OCI-LY7 (cell line): ENCODE measurements around the gene DOLK.

ENCODE experiments used
- CTCF ChIP-seq: fragments of 200-600 bp; sonication (generic); conservative IDR thresholded peaks from 2 replicates; pipeline ENCODE4 v1.5.1; 2014; ENCODE audit warnings: mild to moderate bottlenecking, antibody characterized with exemption, low read length, moderate library complexity, mixed read lengths
- EZH2phosphoT487 ChIP-seq: fragments of 200-600 bp; sonication (generic); IDR thresholded peaks from 2 replicates; pipeline ENCODE4 v1.6.1; 2018; ENCODE audit warnings: low read depth, borderline replicate concordance, mild to moderate bottlenecking, mixed run types, antibody characterized with exemption, low read length, moderate library complexity, mixed read lengths

GRCh38 chr9:128916204-128916603 is 31.2 kb downstream of the DOLK start:
- TF ChIP-seq CTCF (no peak), EZH2phosphoT487 (no peak)
